Measurements from ENCODE around the gene SYVN1.

Gene SYVN1

GRCh38 chr11:65085446-65085845, 48.9 kb downstream of the SYVN1 start:
- no peak for DNase-seq

GRCh38 chr11:65084598-65085375, 49.5 kb downstream of the SYVN1 start:
- no peak for DNase-seq

GRCh38 chr11:65083834-65084597, 50.3 kb downstream of the SYVN1 start, which contains the start of the genes CDCA5 and ZFPL1:
Gene CDCA5 (minus strand): TSS chr11:65084040. CDS start chr11:65083978, 62 bp downstream.
Gene ZFPL1 (plus strand): TSS chr11:65084222. CDS start chr11:65084699, 477 bp downstream.
- DNase-seq: peak; percentile 88 to 96 (median 94)

GRCh38 chr11:65083134-65083833, 51.0 kb downstream of the SYVN1 start:
- no peak for DNase-seq

GRCh38 chr11:65078786-65079342, 55.5 kb downstream of the SYVN1 start:
- no peak for DNase-seq

GRCh38 chr11:65078151-65078550, 56.2 kb downstream of the SYVN1 start:
- DNase-seq: peak in 3 of 4 experiments; percentile 48 to 72 (median 57)

GRCh38 chr11:65077451-65077850, 56.9 kb downstream of the SYVN1 start:
- DNase-seq: no peak
